BLaER1 (cell line): ENCODE measurements around the gene CARD19.

Experiments used
- H3K27ac ChIP-seq: shearing (Covaris generic); formaldehyde crosslinking; 2 replicates; pipeline ENCODE4 v1.8.1; 2022
- H3K27me3 ChIP-seq: shearing (Covaris generic); formaldehyde crosslinking; 2 replicates; pipeline ENCODE4 v1.8.1; 2022
- H3K36me3 ChIP-seq: shearing (Covaris generic); formaldehyde crosslinking; 2 replicates; pipeline ENCODE4 v1.8.1; 2022
- H3K4me1 ChIP-seq: shearing (Covaris generic); formaldehyde crosslinking; 2 replicates; pipeline ENCODE4 v1.8.1; 2022
- H3K4me2 ChIP-seq: shearing (Covaris generic); formaldehyde crosslinking; 2 replicates; pipeline ENCODE4 v1.8.1; 2022
- H3K4me3 ChIP-seq: shearing (Covaris generic); formaldehyde crosslinking; 2 replicates; pipeline ENCODE4 v1.8.1; 2022
- H3K9ac ChIP-seq: shearing (Covaris generic); formaldehyde crosslinking; 2 replicates; pipeline ENCODE4 v1.8.1; 2022
- H3K9me3 ChIP-seq: shearing (Covaris generic); formaldehyde crosslinking; 2 replicates; pipeline ENCODE4 v1.8.1; 2022
- H4K20me1 ChIP-seq: shearing (Covaris generic); formaldehyde crosslinking; 2 replicates; pipeline ENCODE4 v1.8.1; 2022
- Cebpa-rat ChIP-seq: shearing (Covaris generic); IDR thresholded peaks from 2 replicates; pipeline ENCODE4 v1.8.1; 2022

CARD19 gene

GRCh38 chr9:93057042-93057702 is 38.8 kb upstream of the CARD19 start:
- H3K27ac ChIP-seq = peak overlapping the region; percentile 78
- peak overlapping the region; percentile 38; the same call in 1 of the 2 replicates for H3K9ac ChIP-seq

GRCh38 chr9:93057703-93058354 is 38.2 kb upstream of the CARD19 start:
- Histone ChIP-seq H3K27ac (peak overlapping the region; percentile 78), H3K27me3 (no peaks in the 10 kb centered on the region), H3K4me3 (no peak overlapping the region), H3K4me1 (peaks cover 91% of the 10 kb centered on the region), H4K20me1 (no peaks in the 10 kb centered on the region), H3K9me3 (no peaks in the 10 kb centered on the region), H3K36me3 (no peaks in the 10 kb centered on the region), H3K9ac (peak overlapping the region; percentile 38; the same call in 1 of the 2 replicates), H3K4me2 (peak overlapping the region; percentile 99)
- TF ChIP-seq Cebpa-rat = no peak

More at GRCh38 chr9:93057042-93057702, 38.8 kb upstream of the CARD19 start:
- Histone ChIP-seq H3K4me3 (no peak overlapping the region), H3K4me1 (peaks cover 88% of the 10 kb centered on the region), H3K9me3 (no peaks in the 10 kb centered on the region), H3K4me2 (peak overlapping the region; percentile 99), H3K27me3 (no peaks in the 10 kb centered on the region), H4K20me1 (no peaks in the 10 kb centered on the region), H3K36me3 (no peaks in the 10 kb centered on the region)
- TF ChIP-seq Cebpa-rat = no peak

- Histone ChIP-seq H3K9ac (peak within 1 kb of the TSS; percentile 79), H3K27me3 (no peaks in the 10 kb centered on the region), H3K4me2 (peak within 1 kb of the TSS; percentile 99), H3K9me3 (no peaks in the 10 kb centered on the region), H3K4me1 (peaks cover 91% of the 10 kb centered on the region), H3K36me3 (0 out of 2 replicates have a peak, but pooled peaks cover 5% of the 10 kb centered on the region), H3K27ac (peak within 1 kb of the TSS; percentile 83), H3K4me3 (peak within 1 kb of the TSS; percentile 74), H4K20me1 (no peaks in the 10 kb centered on the region)
- no peak for TF ChIP-seq Cebpa-rat
Measured at GRCh38 chr9:93058355-93059010, 37.5 kb upstream of the CARD19 start, which contains the start of gene SUSD3. Gene SUSD3 (plus strand): TSS chr9:93058701. CDS start chr9:93058743, 42 bp downstream.

- H3K4me1 ChIP-seq = peaks cover 91% of the 10 kb centered on the region
Measured at GRCh38 chr9:93059011-93059714, 36.9 kb upstream of the CARD19 start.

GRCh38 chr9:93059715-93060578 is 36.1 kb upstream of the CARD19 start:
- Histone ChIP-seq H3K9me3 (no peaks in the 10 kb centered on the region), H3K4me1 (peaks cover 91% of the 10 kb centered on the region), H3K4me2 (peak overlapping the region; percentile 99), H4K20me1 (no peaks in the 10 kb centered on the region), H3K27me3 (no peaks in the 10 kb centered on the region), H3K36me3 (0 out of 2 replicates have a peak, but pooled peaks cover 5% of the 10 kb centered on the region), H3K9ac (peak overlapping the region; percentile 79), H3K4me3 (peak overlapping the region; percentile 74), H3K27ac (peak overlapping the region; percentile 83)
- TF ChIP-seq Cebpa-rat = no peak

More at GRCh38 chr9:93059011-93059714, 36.9 kb upstream of the CARD19 start:
- peak overlapping the region; percentile 99 for H3K4me2 ChIP-seq
- peak overlapping the region; percentile 83 for H3K27ac ChIP-seq
- no peaks in the 10 kb centered on the region for H3K9me3 ChIP-seq
- 0 out of 2 replicates have a peak, but pooled peaks cover 5% of the 10 kb centered on the region for H3K36me3 ChIP-seq
- H3K9ac ChIP-seq = peak overlapping the region; percentile 79
- H3K4me3 ChIP-seq = peak overlapping the region; percentile 74
- no peak for TF ChIP-seq Cebpa-rat
- no peaks in the 10 kb centered on the region for H3K27me3 ChIP-seq
- no peaks in the 10 kb centered on the region for H4K20me1 ChIP-seq

- Histone ChIP-seq H3K27me3 (no peaks in the 10 kb centered on the region), H3K9ac (peak overlapping the region; percentile 79; the same call in 1 of the 2 replicates), H3K9me3 (no peaks in the 10 kb centered on the region), H3K4me2 (peak overlapping the region; percentile 99), H3K27ac (peak overlapping the region; percentile 83), H4K20me1 (no peaks in the 10 kb centered on the region), H3K4me1 (peaks cover 91% of the 10 kb centered on the region), H3K36me3 (0 out of 2 replicates have a peak, but pooled peaks cover 5% of the 10 kb centered on the region), H3K4me3 (peak overlapping the region; percentile 74)
- TF ChIP-seq Cebpa-rat = no peak
Measured at GRCh38 chr9:93060746-93061259, 35.2 kb upstream of the CARD19 start.

GRCh38 chr9:93061260-93061751 is 34.7 kb upstream of the CARD19 start:
- Histone ChIP-seq H3K4me1 (peaks cover 91% of the 10 kb centered on the region), H3K36me3 (0 out of 2 replicates have a peak, but pooled peaks cover 5% of the 10 kb centered on the region), H3K4me2 (peak overlapping the region; percentile 99), H3K27ac (peak overlapping the region; percentile 83), H3K4me3 (peak overlapping the region; percentile 74), H3K27me3 (no peaks in the 10 kb centered on the region), H4K20me1 (no peaks in the 10 kb centered on the region), H3K9ac (peak overlapping the region; percentile 79), H3K9me3 (no peaks in the 10 kb centered on the region)
- no peak for TF ChIP-seq Cebpa-rat
